Chondrocyte (in vitro differentiated cells): ENCODE results near the gene ZNF615. TPM values are rescaled to one million over a fixed set of nuclear protein-coding genes. Genes with fewer than 3 reads are reported as not detected.
"Not testable (repeated sequence)": the region's sequence is repeated elsewhere in the genome, so short reads cannot be mapped to it uniquely, and the experiment has no call there.

Source experiments
- DNase-seq: peaks from one replicate; pipeline ENCODE4 v3.0.0; 2021; ENCODE audit warnings: mixed read lengths, low spot score
- H3K27ac Mint-ChIP-seq: one replicate; pipeline ENCODE4 v1.8.0; 2021; ENCODE audit warnings: mild to moderate bottlenecking, moderate library complexity, mixed read lengths; ENCODE audit not compliant: unreplicated experiment
- H3K27me3 Mint-ChIP-seq: 2 replicates; pipeline ENCODE4 v1.8.0; 2021; ENCODE audit warnings: low read depth, mixed read lengths
- H3K36me3 Mint-ChIP-seq: 2 replicates; pipeline ENCODE4 v1.8.0; 2021; ENCODE audit warnings: low read depth, mixed read lengths
- H3K4me1 Mint-ChIP-seq: 2 replicates; pipeline ENCODE4 v1.8.0; 2021; ENCODE audit warnings: low read depth, mild to moderate bottlenecking, mixed read lengths
- H3K4me3 Mint-ChIP-seq: one replicate; pipeline ENCODE4 v1.8.0; 2021; ENCODE audit warnings: mild to moderate bottlenecking, moderate library complexity, mixed read lengths; ENCODE audit not compliant: unreplicated experiment
- H3K9me3 Mint-ChIP-seq: 2 replicates; pipeline ENCODE4 v1.8.0; 2021; ENCODE audit warnings: low read depth, mixed read lengths
- total RNA-seq: library from RNA; stranded (reverse); gene quantifications from 3 replicates; pipeline ENCODE4 v1.2.1, GENCODE V29; 2021
- TF ChIP-seq, protein P1 (sequence below): fragments of 200-600 bp; sonication (generic); IDR thresholded peaks from 2 replicates; pipeline ENCODE4 v1.5.0; 2021; ENCODE audit warnings: antibody characterized with exemption, mild to moderate bottlenecking, moderate library complexity

ZNF615 gene
- total RNA-seq, 1 donor from 2014 or later, result 8.5 TPM

DNA sequence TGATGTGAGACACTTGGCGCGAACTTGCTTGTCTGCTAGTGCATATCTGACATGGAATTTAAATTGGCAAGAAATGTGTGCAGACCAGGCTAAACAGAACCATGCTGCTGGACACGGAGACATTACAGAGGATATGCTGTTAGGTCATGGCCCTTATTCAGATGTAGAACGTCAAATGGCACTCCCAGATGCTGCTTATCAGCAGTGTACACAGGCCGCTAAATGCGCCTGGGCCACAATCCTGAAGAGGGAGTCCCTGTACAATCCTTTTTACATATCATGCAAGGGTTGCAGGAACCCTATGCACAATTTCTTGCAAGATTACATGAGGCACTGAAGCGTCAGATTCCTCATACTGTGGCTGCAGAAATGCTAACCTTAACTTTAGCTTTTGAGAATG lies 30.7 kb downstream of the ZNF615 start:
- Mint-ChIP-seq H3K4me1 (no peaks in the 10 kb centered on the region), H3K27ac (no peak overlapping the region)
- TF ChIP-seq, protein P1, sequence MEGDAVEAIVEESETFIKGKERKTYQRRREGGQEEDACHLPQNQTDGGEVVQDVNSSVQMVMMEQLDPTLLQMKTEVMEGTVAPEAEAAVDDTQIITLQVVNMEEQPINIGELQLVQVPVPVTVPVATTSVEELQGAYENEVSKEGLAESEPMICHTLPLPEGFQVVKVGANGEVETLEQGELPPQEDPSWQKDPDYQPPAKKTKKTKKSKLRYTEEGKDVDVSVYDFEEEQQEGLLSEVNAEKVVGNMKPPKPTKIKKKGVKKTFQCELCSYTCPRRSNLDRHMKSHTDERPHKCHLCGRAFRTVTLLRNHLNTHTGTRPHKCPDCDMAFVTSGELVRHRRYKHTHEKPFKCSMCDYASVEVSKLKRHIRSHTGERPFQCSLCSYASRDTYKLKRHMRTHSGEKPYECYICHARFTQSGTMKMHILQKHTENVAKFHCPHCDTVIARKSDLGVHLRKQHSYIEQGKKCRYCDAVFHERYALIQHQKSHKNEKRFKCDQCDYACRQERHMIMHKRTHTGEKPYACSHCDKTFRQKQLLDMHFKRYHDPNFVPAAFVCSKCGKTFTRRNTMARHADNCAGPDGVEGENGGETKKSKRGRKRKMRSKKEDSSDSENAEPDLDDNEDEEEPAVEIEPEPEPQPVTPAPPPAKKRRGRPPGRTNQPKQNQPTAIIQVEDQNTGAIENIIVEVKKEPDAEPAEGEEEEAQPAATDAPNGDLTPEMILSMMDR, result no peak

DNA sequence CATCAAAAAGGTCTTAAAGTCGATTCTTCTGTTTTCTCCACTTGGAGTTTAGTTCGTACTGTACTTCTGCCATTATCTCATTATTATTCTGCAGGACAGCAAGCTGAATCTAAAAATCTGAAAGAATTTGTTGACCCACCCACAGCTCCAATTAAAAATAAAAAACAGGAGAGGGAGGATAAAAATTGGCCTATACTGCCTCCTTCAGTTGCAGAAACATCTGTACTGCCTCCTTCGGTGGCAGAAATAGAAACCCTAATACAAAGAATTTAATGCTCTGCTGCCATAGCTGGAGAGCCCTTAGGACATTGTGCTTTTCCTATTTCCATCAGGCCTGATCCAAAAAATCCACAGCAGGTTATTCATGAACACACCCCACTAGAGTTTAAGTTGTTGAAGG lies 31.2 kb downstream of the ZNF615 start:
- Mint-ChIP-seq H3K4me1 (no peaks in the 10 kb centered on the region), H3K9me3 (peaks cover 66% of the 10 kb centered on the region), H3K27me3 (no peaks in the 10 kb centered on the region), H3K4me3 (no peak overlapping the region), H3K36me3 (peaks cover 58% of the 10 kb centered on the region), H3K27ac (no peak overlapping the region)
- DNase-seq, result no peak
- TF ChIP-seq, protein P1, result no peak

More for the DNA sequence above, 30.7 kb downstream of the ZNF615 start:
- Mint-ChIP-seq H3K36me3 (peaks cover 54% of the 10 kb centered on the region), H3K9me3 (peaks cover 63% of the 10 kb centered on the region), H3K4me3 (no peak overlapping the region), H3K27me3 (no peaks in the 10 kb centered on the region)
- DNase-seq, result no peak

DNA sequence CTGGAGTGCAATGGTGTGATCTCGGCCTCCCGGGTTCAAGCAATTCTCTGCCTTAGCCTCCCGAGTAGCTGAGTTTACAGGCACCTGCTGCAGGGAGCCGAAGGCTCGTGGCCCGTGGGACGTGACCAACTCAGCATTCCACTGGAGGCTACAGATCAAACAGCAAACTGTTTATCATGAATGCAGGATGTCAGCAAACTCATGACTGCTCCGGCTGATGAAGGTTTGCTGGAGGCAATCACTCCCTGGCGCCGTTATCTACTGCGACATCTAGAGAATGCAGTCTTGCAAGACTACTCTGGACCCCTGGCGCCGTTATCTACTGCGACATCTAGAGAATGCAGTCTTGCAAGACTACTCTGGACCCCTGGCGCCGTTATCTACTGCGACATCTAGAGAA lies 32.2 kb downstream of the ZNF615 start:
- H3K4me3 Mint-ChIP-seq, result not testable (repeated sequence)
- H3K9me3 Mint-ChIP-seq, result peaks cover 72% of the 10 kb centered on the region

DNA sequence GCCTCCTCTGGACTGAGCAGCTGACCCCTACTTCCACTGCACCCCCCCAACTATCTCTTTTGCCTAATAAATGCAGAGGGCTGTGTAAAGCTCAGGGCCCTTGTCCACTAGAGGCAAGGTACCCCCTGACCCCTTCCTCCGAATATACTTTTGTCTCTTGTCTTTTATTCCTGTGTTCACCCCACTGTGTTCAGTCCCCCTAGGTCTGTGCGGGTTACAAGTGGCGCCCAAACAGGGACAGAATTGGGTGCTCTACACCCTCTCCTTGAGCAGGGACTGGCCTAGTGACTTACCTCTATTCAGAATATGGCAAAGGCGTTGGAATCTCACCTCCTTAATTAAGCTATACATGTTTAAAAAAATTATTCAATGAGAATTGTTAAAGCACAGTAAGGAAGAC lies 36.4 kb downstream of the ZNF615 start:
- H3K9me3 Mint-ChIP-seq, result peaks cover 65% of the 10 kb centered on the region
- TF ChIP-seq, protein P1, result no peak
- H3K27me3 Mint-ChIP-seq, result no peaks in the 10 kb centered on the region
- H3K4me3 Mint-ChIP-seq, result no peak overlapping the region
- no peak for DNase-seq
- H3K36me3 Mint-ChIP-seq, result peaks cover 72% of the 10 kb centered on the region
- no peak overlapping the region for H3K27ac Mint-ChIP-seq
- H3K4me1 Mint-ChIP-seq, result no peaks in the 10 kb centered on the region

More for the DNA sequence above, 32.2 kb downstream of the ZNF615 start:
- peaks cover 64% of the 10 kb centered on the region for H3K36me3 Mint-ChIP-seq
- H3K27me3 Mint-ChIP-seq, H3K27ac Mint-ChIP-seq, H3K4me1 Mint-ChIP-seq, DNase-seq: not testable (repeated sequence)

DNA sequence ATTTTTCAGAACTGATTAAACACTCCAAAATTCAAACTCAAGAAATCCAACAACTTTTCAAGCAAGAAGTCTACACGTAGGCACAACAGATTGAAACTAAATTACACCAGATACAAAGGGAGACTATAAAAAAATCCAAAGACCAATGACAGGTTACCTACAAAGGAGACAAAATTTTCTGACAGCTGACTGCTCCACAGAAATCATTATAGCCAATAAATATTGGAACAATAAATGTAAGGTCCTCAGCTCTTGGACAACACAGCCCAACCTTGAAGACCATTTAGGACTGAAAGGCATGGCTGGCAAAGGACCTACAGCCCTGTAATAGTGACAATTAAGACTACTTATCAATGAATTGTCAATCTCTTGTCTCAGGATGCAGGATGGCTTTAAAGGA lies 37.3 kb downstream of the ZNF615 start:
- no peak overlapping the region for H3K27ac Mint-ChIP-seq
- H3K27me3 Mint-ChIP-seq, result no peaks in the 10 kb centered on the region
- H3K9me3 Mint-ChIP-seq, result peaks cover 64% of the 10 kb centered on the region
- no peaks in the 10 kb centered on the region for H3K4me1 Mint-ChIP-seq
- TF ChIP-seq, protein P1, result no peak
- peaks cover 73% of the 10 kb centered on the region for H3K36me3 Mint-ChIP-seq
- no peak for DNase-seq
- no peak overlapping the region for H3K4me3 Mint-ChIP-seq

DNA sequence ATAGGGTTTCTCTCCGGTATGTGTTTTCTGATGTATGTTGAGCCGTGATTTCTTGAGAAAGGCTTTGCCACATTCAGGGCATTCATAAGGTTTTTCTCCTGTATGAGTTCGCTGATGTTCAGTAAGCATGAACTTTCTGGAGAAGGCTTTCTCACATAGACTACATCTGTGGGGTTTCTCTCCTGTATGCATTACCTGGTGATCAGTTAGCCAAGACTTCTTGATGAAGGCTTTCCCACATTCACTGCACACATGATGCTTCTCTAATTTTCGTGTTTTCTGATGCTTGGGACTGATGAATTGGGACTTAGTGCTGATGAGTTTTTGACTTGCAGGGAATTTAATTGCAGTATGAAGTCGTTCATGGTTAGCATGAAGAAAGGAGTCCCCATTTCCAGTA lies 42.4 kb downstream of the ZNF615 start:
- no peak overlapping the region for H3K27ac Mint-ChIP-seq
- TF ChIP-seq, protein P1, result no peak
- H3K36me3 Mint-ChIP-seq, result peaks cover 74% of the 10 kb centered on the region
- no peaks in the 10 kb centered on the region for H3K27me3 Mint-ChIP-seq
- DNase-seq, result no peak
- H3K9me3 Mint-ChIP-seq, result peaks cover 57% of the 10 kb centered on the region
- no peak overlapping the region for H3K4me3 Mint-ChIP-seq
- no peaks in the 10 kb centered on the region for H3K4me1 Mint-ChIP-seq

DNA sequence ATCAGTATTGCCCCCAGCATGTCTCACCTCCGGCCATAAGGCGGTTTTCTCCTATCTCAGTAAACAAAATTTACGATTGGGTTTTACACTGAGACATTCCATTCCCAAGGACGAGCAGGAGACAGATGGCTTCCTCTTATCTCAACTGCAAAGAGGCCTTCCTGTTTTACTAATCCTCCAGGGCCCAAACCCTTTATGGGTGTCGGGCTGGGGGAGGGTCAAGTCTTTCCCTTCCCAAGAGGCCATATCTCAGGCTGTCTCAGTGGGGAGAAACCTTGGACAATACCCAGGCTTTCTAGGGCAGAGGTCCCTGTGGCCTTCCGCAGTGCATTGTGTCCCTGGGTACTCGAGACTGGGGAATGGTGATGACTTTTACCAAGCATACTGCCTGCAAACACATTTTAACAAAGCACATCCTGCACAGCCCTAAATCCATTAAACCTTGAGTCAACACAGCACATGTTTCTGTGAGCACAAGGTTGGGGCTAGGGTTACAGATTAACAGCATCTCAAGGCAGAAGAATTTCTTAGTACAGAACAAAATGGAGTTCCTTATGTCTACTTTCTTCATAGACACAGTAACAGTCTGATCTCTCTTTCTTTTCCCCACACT lies 47.3 kb downstream of the ZNF615 start:
- peaks cover 51% of the 10 kb centered on the region for H3K36me3 Mint-ChIP-seq
- not testable (repeated sequence) for H3K27me3 Mint-ChIP-seq, H3K27ac Mint-ChIP-seq, H3K4me1 Mint-ChIP-seq, H3K4me3 Mint-ChIP-seq, DNase-seq
- H3K9me3 Mint-ChIP-seq, result peaks cover 47% of the 10 kb centered on the region
